ENCODE measurements around the gene TTLL4. TPM values are rescaled to one million over a fixed set of nuclear protein-coding genes. Genes with fewer than 3 reads are reported as not detected.

TTLL4 gene
- total and polyA plus RNA-seq, 2 of the 8 experiments (the other 6 are each of a cell fraction or from before 2014, with no cell fraction given) = 71.1 to 105 TPM

GRCh38 chr2:218710334-218710686 lies 325 bp upstream of the TTLL4 start:
- no peak overlapping the region for H3K27ac ChIP-seq (ENCODE audit: low read depth, low read length)
- no peak overlapping the region for H4K91ac ChIP-seq (replicated peaks; ENCODE audit: insufficient read length, low read length)
- no peak overlapping the region for H3K23ac ChIP-seq (ENCODE audit: insufficient read length)
- POLR2A ChIA-PET (ENCODE audit: partially characterized antibody) = interaction anchor here (0.7 to 2.3 kb wide), 11 partner anchors 8 to 112 kb away, joined by 3 to 14 read pairs (median 3); partner anchors contain the start of genes BCS1L, RNF25, STK36 and ZNF142
- H3K23me2 ChIP-seq (ENCODE audit: low read depth, low read length) = 0 out of 2 replicates have a peak, but pooled peaks cover 2% of the 10 kb centered on the region
- no peak overlapping the region for H2BK20ac ChIP-seq (ENCODE audit: low read length)
- TF ChIP-seq TCF12 (IDR thresholded peaks at IDR 0.05; ENCODE audit: low read depth, low read length) (no peak), POLR2A (IDR thresholded peaks at IDR 0.05; ENCODE audit: control extremely low read depth in 1 of 2, low read depth in 2 of 2, low read length in 2 of 2) (peak in 1 of 2 experiments; percentile 36; a peak in 1 of 3 replicates)
- peaks cover 4 to 39% of the 10 kb centered on the region in 2 experiments for H3K79me2 ChIP-seq (ENCODE audit: control insufficient read depth in 1 of 2, insufficient read depth in 2 of 2, low read length in 2 of 2)
- no peak overlapping the region for H3K18ac ChIP-seq (ENCODE audit: extremely low read depth, low read length)
- CTCF ChIA-PET (ENCODE audit: partially characterized antibody) = interaction anchor here (0.6 to 2.7 kb wide), 13 partner anchors 8 to 138 kb away, joined by 3 to 17 read pairs (median 6); partner anchors contain the start of genes BCS1L and ZNF142
- peak overlapping the region; percentile 39 for H4K8ac ChIP-seq (ENCODE audit: extremely low read depth, insufficient read depth, low read length)
- H3K79me1 ChIP-seq (ENCODE audit: low read depth, low read length) = peaks cover 7% of the 10 kb centered on the region; the same call in 1 of the 2 replicates
- H3K27me3 ChIP-seq (replicated peaks in 1 of 4; ENCODE audit: control insufficient read depth in 3 of 4, extremely low read depth in 1 of 4, insufficient read depth in 3 of 4, low read length in 3 of 4) = no peaks in the 10 kb centered on the region
- peak overlapping the region; percentile 79 for H4K5ac ChIP-seq (ENCODE audit: insufficient read length, low read depth, low read length)
- peaks cover 0 to 4% (median 1%) of the 10 kb centered on the region in 4 experiments; a peak in 4 of 7 replicates for H3K4me1 ChIP-seq (replicated peaks in 1 of 4; ENCODE audit: control insufficient read depth in 3 of 4, insufficient read depth in 4 of 4, low read length in 3 of 4)
- DNase-seq (ENCODE audit: low read depth in 1 of 2, low spot score in 2 of 2) (no peak), FAIRE-seq (no peak)
- no peak overlapping the region for H3K56ac ChIP-seq (replicated peaks; ENCODE audit: insufficient read length, low read depth, low read length)
- H3K4me2 ChIP-seq (ENCODE audit: insufficient read depth in 1 of 2, low read depth in 2 of 2, low read length in 2 of 2) = peak overlapping the region; percentile 56 to 74
- 54% methylated on average over 14 of the region's 14 CpGs; no CpG with 5 or more reads in 1 of the 2 experiments for WGBS, 2 experiments (ENCODE audit: extremely low coverage in 1 of 2, insufficient coverage in 1 of 2, insufficient read length in 1 of 2, insufficient replicate concordance in 2 of 2, low coverage in 1 of 2, low lambda C conversion rate in 2 of 2, missing lambda C conversion rate in 1 of 2)
- no peak overlapping the region for H3K9ac ChIP-seq (replicated peaks in 1 of 4; ENCODE audit: extremely low read depth in 1 of 4, low read depth in 3 of 4, low read length in 3 of 4)
- no peak overlapping the region for H2BK12ac ChIP-seq (ENCODE audit: low read depth, low read length)
- no peak overlapping the region for H2BK15ac ChIP-seq (ENCODE audit: low read length)
- H3K9me3 ChIP-seq (ENCODE audit: insufficient read depth in 2 of 2, low read depth in 1 of 2, low read length in 1 of 2) = no peaks in the 10 kb centered on the region
- no peak overlapping the region for H2AK5ac ChIP-seq (ENCODE audit: low read depth, low read length)
- H3K36me3 ChIP-seq (ENCODE audit: control insufficient read depth in 2 of 4, insufficient read depth in 4 of 4, low read length in 3 of 4) = no peaks in the 10 kb centered on the region; a peak in 1 of 8 replicates
- no peak overlapping the region for H3K14ac ChIP-seq (ENCODE audit: insufficient read length)
- H4K20me1 ChIP-seq (replicated peaks in 1 of 2; ENCODE audit: control insufficient read depth in 1 of 2, insufficient read depth in 2 of 2, low read length in 2 of 2) = peaks cover 0 to 4% of the 10 kb centered on the region in 2 experiments
- H3K4me3 ChIP-seq (ENCODE audit: extremely low read depth in 1 of 4, insufficient read depth in 2 of 4, low read depth in 3 of 4, low read length in 4 of 4) = peak overlapping the region in 3 of 4 experiments; percentile 21 to 89 (median 85); a peak in 5 of 8 replicates
- H2BK120ac ChIP-seq (replicated peaks; ENCODE audit: low read depth, low read length) = no peak overlapping the region
- H2BK5ac ChIP-seq (ENCODE audit: low read depth, low read length) = no peak overlapping the region
- H2AFZ ChIP-seq (ENCODE audit: low read length) = peak overlapping the region; percentile 87
- H3K4ac ChIP-seq (replicated peaks; ENCODE audit: insufficient read length, low read depth, low read length) = no peak overlapping the region

Measured in H1 (cell line).